GM18511 (cell line): ENCODE results near the gene KRTAP4-9.
"Not testable (repeated sequence)": the region's sequence is repeated elsewhere in the genome, so short reads cannot be mapped to it uniquely, and the experiment has no call there.

Experiments
- ATAC-seq: cut with Tn5 transposase; IDR thresholded peaks from one replicate; pipeline ENCODE4 v1.9.1; 2021; ENCODE audit warnings: mild to moderate bottlenecking, moderate library complexity; ENCODE audit not compliant: unreplicated experiment

The KRTAP4-9 gene

DNA sequence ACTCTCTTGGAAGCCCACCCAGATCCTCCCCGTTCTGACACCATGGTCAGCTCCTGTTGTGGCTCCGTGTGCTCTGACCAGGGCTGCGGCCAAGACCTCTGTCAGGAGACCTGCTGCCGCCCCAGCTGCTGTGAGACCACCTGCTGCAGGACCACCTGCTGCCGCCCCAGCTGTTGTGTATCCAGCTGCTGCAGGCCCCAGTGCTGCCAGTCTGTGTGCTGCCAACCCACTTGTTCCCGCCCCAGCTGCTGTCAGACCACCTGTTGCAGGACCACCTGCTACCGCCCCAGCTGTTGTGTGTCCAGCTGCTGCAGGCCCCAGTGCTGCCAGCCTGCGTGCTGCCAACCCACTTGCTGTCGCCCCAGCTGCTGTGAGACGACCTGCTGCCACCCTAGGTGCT lies at the start of gene KRTAP4-9:
Gene KRTAP4-9 (plus strand): TSS at position 43 of the 400 bp plus-strand sequence. CDS start 0 bp downstream, at position 43.
- ATAC-seq, result not testable (repeated sequence)

GRCh38 chr17:41057547-41057946 lies 47.6 kb upstream of the KRTAP4-9 start:
- ATAC-seq, result no peak

- no peak for ATAC-seq
Measured at GRCh38 chr17:41058741-41059140, 46.4 kb upstream of the KRTAP4-9 start.

GRCh38 chr17:41059276-41060051 lies 45.7 kb upstream of the KRTAP4-9 start:
- ATAC-seq, result not testable (repeated sequence)

GRCh38 chr17:41060052-41060604 lies 45.1 kb upstream of the KRTAP4-9 start, which contains the start of gene KRTAP2-3:
KRTAP2-3 (minus strand) TSS chr17:41060114; CDS start chr17:41060050, 64 bp downstream.
- no peak for ATAC-seq

DNA sequence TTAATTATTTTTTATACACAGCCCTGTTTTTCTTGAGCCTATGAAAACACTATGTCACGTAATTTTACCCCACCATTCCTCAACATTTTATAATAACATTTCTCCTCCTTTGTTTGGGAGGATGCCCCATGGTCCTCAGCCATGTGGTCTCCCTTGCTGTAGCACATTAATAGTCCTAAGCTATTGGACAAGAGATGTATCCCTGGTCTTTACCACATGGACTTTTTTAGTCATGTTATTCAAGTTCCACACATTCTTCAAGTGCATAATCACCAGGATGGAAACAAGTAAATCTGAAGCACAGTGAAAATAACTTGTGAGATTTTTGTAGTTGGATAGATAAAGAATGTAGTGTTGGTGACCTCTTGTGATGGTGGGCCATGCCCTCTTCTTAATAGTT lies 43.2 kb upstream of the KRTAP4-9 start:
- no peak for ATAC-seq

DNA sequence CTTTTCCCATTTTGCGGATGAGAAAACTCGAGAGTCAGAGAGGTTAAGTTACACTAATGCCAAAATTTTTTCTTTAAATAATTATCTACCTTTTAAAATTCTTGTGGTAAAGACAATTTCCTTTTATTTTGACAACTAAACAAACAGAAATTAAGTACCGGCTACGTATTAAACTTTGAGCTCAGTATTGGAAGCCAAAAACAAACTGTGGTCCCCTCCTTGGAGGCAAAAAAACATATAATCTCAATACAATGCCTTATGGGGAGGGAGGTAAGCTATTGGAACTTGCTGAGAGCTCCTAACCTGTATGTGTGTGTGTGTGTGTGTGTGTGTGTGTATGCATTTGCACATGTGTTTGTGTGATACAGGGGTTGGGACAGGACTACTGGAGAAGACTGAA lies 41.7 kb upstream of the KRTAP4-9 start:
- no peak for ATAC-seq

GRCh38 chr17:41064301-41064700 lies 40.9 kb upstream of the KRTAP4-9 start:
- no peak for ATAC-seq

GRCh38 chr17:41065016-41065689 lies 40.0 kb upstream of the KRTAP4-9 start:
- not testable (repeated sequence) for ATAC-seq

GRCh38 chr17:41065829-41066624 lies 39.2 kb upstream of the KRTAP4-9 start, which contains the start of gene KRTAP2-4:
KRTAP2-4 (minus strand) TSS chr17:41065879; CDS start chr17:41065845, 34 bp downstream.
- no peak for ATAC-seq

- no peak for ATAC-seq
Measured at GRCh38 chr17:41067281-41067680, 37.9 kb upstream of the KRTAP4-9 start.

- ATAC-seq, result no peak
Measured at GRCh38 chr17:41069031-41069430, 36.2 kb upstream of the KRTAP4-9 start.

- no peak for ATAC-seq
Measured at GRCh38 chr17:41071606-41072360, 33.4 kb upstream of the KRTAP4-9 start.

DNA sequence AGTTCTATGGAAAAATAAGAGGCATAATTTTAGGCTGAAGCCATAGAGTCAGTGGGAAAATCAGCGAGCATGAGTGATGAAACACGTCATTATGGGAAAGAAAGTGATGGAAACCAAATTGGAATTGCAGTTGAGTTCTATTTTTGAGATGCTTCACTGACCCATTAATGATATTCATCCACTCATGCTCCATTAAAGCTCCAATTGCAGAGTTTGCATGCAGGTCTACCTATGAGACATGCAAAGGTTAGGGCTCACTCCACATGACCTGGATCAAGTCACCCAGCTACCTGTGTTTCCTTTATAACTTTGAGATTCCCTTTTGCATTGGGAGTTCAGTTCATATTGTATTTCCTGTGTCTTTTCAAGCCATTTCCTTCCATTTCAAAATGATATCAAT lies 31.5 kb upstream of the KRTAP4-9 start:
- ATAC-seq, result no peak

GRCh38 chr17:41076788-41077187 lies 28.4 kb upstream of the KRTAP4-9 start:
- no peak for ATAC-seq

GRCh38 chr17:41082626-41083025 lies 22.6 kb upstream of the KRTAP4-9 start:
- no peak for ATAC-seq

GRCh38 chr17:41083427-41083826 lies 21.8 kb upstream of the KRTAP4-9 start:
- not testable (repeated sequence) for ATAC-seq

DNA sequence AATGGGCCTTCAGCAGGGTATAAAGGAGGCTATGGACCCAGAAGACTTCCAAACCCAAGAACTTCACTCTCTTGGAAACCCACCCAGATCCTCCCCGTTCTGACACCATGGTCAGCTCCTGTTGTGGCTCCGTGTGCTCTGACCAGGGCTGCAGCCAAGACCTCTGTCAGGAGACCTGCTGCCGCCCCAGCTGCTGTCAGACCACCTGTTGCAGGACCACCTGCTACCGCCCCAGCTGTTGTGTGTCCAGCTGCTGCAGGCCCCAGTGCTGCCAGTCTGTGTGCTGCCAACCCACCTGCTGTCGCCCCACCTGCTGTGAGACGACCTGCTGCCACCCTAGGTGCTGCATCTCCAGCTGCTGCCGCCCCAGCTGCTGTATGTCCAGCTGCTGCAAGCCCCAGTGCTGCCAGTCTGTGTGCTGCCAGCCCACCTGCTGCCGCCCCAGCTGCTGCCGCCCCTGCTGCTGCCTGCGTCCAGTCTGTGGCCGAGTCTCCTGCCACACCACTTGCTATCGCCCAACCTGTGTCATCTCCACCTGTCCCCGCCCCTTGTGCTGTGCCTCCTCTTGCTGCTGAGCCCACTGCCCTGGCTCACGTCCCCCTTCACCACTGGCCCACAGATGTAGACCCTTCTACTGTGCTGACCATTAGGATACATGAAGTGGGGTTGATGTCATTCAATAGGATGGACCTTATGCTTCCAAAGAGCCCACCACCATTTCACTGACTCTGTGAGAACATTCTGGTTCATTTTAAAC lies 20.9 kb upstream of the KRTAP4-9 start, which contains the start of gene KRTAP4-7:
Gene KRTAP4-7 (plus strand): TSS at position 51 of the 757 bp plus-strand sequence. CDS start 57 bp downstream, at position 108.
- ATAC-seq, result not testable (repeated sequence)

GRCh38 chr17:41088760-41089352 lies 16.3 kb upstream of the KRTAP4-9 start:
- not testable (repeated sequence) for ATAC-seq
